RWPE2 (cell line): Measurements from ENCODE around the gene CHD9.

ENCODE experiments used
- ATAC-seq: fragments of 200-7000 bp; cut with Tn5 transposase; 3 replicates; pipeline ENCODE4 v1.9.1; 2021; ENCODE audit warnings: low read depth
- DNase-seq: peaks from one replicate; pipeline ENCODE4 v3.0.0-alpha.2; 2020; ENCODE audit warnings: low spot score
- H3K27ac ChIP-seq: fragments of 450-650 bp; 2 replicates; pipeline ENCODE4 v1.5.1; 2017; ENCODE audit warnings: mild to moderate bottlenecking; ENCODE audit not compliant: poor library complexity, severe bottlenecking
- H3K27me3 ChIP-seq: fragments of 250-450 bp; sonication (Bioruptor Pico); 2 replicates; pipeline ENCODE4 v1.5.1; 2021; ENCODE audit warnings: mild to moderate bottlenecking, moderate library complexity; ENCODE audit not compliant: insufficient read depth, poor library complexity, severe bottlenecking
- H3K36me3 ChIP-seq: fragments of 250-450 bp; sonication (Bioruptor Pico); 2 replicates; pipeline ENCODE4 v1.5.1; 2020; ENCODE audit warnings: low read depth, mild to moderate bottlenecking, moderate library complexity
- H3K4me1 ChIP-seq: fragments of 250-450 bp; sonication (Bioruptor Pico); 2 replicates; pipeline ENCODE4 v1.5.1; 2021; ENCODE audit warnings: mild to moderate bottlenecking, moderate library complexity; ENCODE audit not compliant: insufficient read depth, poor library complexity, severe bottlenecking
- H3K4me3 ChIP-seq: fragments of 250-450 bp; sonication (Bioruptor Pico); 2 replicates; pipeline ENCODE4 v1.5.1; 2021; ENCODE audit warnings: mild to moderate bottlenecking, moderate library complexity; ENCODE audit not compliant: severe bottlenecking
- H3K9me3 ChIP-seq: fragments of 250-450 bp; sonication (Bioruptor Pico); 2 replicates; pipeline ENCODE4 v1.5.1; 2021; ENCODE audit warnings: mild to moderate bottlenecking, moderate library complexity; ENCODE audit not compliant: severe bottlenecking
- CTCF ChIP-seq: fragments of 450-650 bp; IDR thresholded peaks from one replicate; pipeline ENCODE4 v1.5.1; 2017; ENCODE audit warnings: mild to moderate bottlenecking, moderate library complexity; ENCODE audit not compliant: poor library complexity, severe bottlenecking

CHD9 gene

GRCh38 chr16:53090591-53091411 lies 36.0 kb downstream of the CHD9 start:
- ATAC-seq (peak; percentile 34; the same call in 1 of the 3 replicates), DNase-seq (no peak)
- peak overlapping the region; percentile 51 for H3K27ac ChIP-seq
- H3K9me3 ChIP-seq, result no peaks in the 10 kb centered on the region
- H3K4me3 ChIP-seq, result no peak overlapping the region
- peaks cover 2% of the 10 kb centered on the region; the same call in 1 of the 2 replicates for H3K36me3 ChIP-seq
- peaks cover 41% of the 10 kb centered on the region for H3K4me1 ChIP-seq
- H3K27me3 ChIP-seq, result no peaks in the 10 kb centered on the region
- TF ChIP-seq CTCF, result no peak

- Histone ChIP-seq H3K4me3 (no peak overlapping the region), H3K27me3 (no peaks in the 10 kb centered on the region), H3K4me1 (peaks cover 38% of the 10 kb centered on the region), H3K9me3 (no peaks in the 10 kb centered on the region), H3K27ac (peak overlapping the region; percentile 51), H3K36me3 (peaks cover 2% of the 10 kb centered on the region; the same call in 1 of the 2 replicates)
- ATAC-seq, result no peak
- DNase-seq, result no peak
- TF ChIP-seq CTCF, result no peak
Measured at GRCh38 chr16:53091466-53092211, 36.8 kb downstream of the CHD9 start.

- ATAC-seq (no peak), DNase-seq (no peak)
- TF ChIP-seq CTCF, result no peak
- Histone ChIP-seq H3K4me1 (peaks cover 38% of the 10 kb centered on the region), H3K9me3 (no peaks in the 10 kb centered on the region), H3K36me3 (peaks cover 2% of the 10 kb centered on the region; the same call in 1 of the 2 replicates), H3K27ac (peak overlapping the region; percentile 51), H3K27me3 (no peaks in the 10 kb centered on the region), H3K4me3 (no peak overlapping the region)
Measured at GRCh38 chr16:53092284-53092683, 37.5 kb downstream of the CHD9 start.

GRCh38 chr16:53093162-53093744 lies 38.5 kb downstream of the CHD9 start:
- Histone ChIP-seq H3K9me3 (no peaks in the 10 kb centered on the region), H3K27ac (peak overlapping the region; percentile 76), H3K27me3 (no peaks in the 10 kb centered on the region), H3K4me1 (peaks cover 46% of the 10 kb centered on the region), H3K4me3 (no peak overlapping the region), H3K36me3 (peaks cover 2% of the 10 kb centered on the region; the same call in 1 of the 2 replicates)
- DNase-seq (no peak), ATAC-seq (no peak)
- TF ChIP-seq CTCF, result no peak
